Fibroblast of the aortic adventitia (primary cell): ENCODE measurements around the gene PRUNE1. TPM values are rescaled to one million over a fixed set of nuclear protein-coding genes. Genes with fewer than 3 reads are reported as not detected.

Experiments used
- DNase-seq: peaks from one replicate; pipeline ENCODE4 v3.0.0-alpha.2; 2010; ENCODE audit warnings: low read depth
- H3K4me3 ChIP-seq: 2 replicates; pipeline ENCODE4 v1.5.1; 2011; ENCODE audit warnings: low read depth, mild to moderate bottlenecking, control low read depth, low read length, moderate library complexity
- total RNA-seq: library from RNA; depleted of rRNA; stranded (reverse); fragments of >200 nt; gene quantifications from 2 replicates; pipeline ENCODE4 v1.2.3, GENCODE V29; 2012; ENCODE audit warnings: low replicate concordance
- TF ChIP-seq, protein P1 (sequence below): IDR thresholded peaks from 2 replicates; pipeline ENCODE4 v1.5.1; 2011; ENCODE audit warnings: mild to moderate bottlenecking, low read length, control low read depth, inconsistent platforms; ENCODE audit not compliant: insufficient read depth

Gene PRUNE1
- total RNA-seq, 1 donor, result 10.8 TPM

DNA sequence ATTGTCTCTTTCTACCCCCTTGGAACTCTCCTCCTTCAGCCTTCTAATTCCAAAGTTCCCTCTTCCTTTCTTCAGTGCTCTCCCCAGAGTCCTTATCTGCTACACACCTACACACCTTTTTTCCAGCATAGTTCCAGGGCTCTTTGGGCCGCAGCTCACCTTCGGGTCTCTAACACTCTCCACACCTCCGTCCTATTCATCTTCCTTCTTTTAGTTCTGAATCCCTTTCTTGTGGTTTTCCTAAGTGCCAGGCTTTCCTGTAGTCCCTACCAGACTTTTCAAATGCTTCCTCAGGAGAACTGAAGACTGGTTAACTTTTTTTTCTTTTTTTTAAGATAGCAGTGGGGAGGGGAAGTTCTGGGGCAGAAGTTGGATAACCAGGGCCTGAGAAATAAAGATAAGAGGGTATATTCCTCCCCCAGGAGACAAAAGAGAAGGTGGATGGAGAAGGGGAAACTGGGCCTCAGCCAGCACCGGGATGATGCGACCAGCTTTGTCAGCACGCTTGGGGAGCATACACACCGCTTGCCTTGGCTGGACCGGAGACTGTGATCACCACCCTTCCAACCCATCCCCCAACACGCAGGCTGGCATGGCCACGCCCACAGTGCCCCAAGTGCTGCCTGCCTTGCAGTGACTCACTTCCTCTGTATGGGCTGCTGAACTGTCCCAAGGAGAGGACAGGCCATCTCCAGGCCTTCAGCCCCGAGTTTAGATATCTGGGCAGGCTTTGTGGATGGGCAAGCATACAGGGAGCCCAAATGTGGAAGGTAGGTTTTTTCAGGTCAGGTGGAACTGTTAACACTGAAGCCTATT, 31.2 kb upstream of the PRUNE1 start:
- TF ChIP-seq, protein P1, sequence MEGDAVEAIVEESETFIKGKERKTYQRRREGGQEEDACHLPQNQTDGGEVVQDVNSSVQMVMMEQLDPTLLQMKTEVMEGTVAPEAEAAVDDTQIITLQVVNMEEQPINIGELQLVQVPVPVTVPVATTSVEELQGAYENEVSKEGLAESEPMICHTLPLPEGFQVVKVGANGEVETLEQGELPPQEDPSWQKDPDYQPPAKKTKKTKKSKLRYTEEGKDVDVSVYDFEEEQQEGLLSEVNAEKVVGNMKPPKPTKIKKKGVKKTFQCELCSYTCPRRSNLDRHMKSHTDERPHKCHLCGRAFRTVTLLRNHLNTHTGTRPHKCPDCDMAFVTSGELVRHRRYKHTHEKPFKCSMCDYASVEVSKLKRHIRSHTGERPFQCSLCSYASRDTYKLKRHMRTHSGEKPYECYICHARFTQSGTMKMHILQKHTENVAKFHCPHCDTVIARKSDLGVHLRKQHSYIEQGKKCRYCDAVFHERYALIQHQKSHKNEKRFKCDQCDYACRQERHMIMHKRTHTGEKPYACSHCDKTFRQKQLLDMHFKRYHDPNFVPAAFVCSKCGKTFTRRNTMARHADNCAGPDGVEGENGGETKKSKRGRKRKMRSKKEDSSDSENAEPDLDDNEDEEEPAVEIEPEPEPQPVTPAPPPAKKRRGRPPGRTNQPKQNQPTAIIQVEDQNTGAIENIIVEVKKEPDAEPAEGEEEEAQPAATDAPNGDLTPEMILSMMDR, result no peak
- DNase-seq, result no peak
- no peak overlapping the region for H3K4me3 ChIP-seq

DNA sequence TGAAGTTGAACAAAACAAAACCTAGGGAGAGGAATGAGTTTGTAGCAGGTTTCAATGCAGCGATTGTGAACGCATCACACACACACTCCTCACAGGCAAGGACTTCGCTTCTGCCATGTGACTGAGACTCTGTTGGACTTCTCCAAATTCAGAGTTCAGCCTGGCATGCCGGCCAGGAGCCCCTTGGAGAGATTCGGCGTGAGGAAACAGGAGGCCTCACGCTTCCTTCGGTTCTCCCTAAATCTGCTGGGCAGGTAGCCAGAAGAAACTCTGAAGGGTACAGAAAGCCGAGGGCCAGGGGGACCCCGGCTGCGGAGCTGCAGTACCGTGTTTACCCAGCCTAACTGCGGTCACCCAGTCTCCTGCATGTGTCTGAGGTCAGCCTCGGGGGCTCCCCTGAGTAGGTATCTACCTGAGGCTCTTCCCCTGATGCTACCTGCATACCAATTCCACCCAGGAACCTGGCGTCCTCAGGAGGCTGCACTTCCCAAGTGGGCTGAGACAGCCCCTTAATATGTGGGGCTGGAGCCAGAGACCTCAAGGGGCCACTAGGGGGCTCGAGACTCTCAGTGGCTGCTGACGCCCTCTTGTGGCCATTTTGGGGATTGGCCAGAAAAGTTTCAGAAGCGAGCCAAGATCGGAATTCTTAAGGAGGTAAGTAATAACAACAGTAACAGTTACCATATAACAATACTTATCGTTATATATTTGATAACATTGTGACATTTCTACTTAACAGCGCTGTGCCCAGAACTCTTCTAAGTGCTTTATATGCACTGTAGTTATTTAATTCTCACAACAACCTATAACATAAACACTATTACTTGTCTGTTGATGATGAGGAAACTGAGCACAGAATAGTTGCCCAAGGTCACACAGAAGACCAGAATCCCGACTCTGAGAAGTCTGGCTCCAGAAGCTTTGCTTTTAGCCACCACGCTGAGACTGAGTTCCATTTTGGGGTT, 28.9 kb upstream of the PRUNE1 start:
- no peak overlapping the region for H3K4me3 ChIP-seq
- peak; percentile 93 for DNase-seq
- TF ChIP-seq, protein P1, result peak; percentile 100

DNA sequence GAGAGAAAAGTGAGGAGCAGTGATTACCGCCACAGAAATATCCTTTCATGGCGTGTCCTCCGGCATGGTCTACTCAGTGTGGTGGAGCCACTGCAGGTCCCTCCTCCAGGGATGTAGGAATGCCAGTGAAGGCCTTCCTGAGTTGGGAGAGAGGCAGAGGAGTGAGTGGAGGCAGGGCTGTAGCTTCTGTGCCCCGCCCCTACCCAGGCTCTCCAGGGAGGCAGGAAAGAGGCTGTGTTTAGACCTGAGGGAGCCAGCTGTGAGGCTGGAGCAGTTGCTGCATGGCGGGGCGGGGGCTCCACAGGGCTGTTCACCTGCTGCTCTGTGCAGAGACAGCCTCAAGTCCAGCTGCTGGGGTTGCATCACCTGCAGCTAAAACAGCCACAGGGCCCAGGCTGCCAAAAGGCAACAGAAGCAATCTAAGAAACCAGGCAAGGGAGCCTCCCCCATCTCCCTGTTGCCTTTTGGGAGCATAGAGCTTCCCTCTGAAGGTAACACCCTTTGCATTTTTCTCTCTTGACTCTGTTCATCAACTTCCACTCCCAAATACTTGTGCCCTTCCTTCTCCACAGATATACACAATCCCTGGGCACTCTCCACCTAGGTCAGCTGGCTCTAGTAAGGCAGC, 27.0 kb upstream of the PRUNE1 start:
- H3K4me3 ChIP-seq, result no peak overlapping the region
- TF ChIP-seq, protein P1, result no peak
- DNase-seq, result no peak

DNA sequence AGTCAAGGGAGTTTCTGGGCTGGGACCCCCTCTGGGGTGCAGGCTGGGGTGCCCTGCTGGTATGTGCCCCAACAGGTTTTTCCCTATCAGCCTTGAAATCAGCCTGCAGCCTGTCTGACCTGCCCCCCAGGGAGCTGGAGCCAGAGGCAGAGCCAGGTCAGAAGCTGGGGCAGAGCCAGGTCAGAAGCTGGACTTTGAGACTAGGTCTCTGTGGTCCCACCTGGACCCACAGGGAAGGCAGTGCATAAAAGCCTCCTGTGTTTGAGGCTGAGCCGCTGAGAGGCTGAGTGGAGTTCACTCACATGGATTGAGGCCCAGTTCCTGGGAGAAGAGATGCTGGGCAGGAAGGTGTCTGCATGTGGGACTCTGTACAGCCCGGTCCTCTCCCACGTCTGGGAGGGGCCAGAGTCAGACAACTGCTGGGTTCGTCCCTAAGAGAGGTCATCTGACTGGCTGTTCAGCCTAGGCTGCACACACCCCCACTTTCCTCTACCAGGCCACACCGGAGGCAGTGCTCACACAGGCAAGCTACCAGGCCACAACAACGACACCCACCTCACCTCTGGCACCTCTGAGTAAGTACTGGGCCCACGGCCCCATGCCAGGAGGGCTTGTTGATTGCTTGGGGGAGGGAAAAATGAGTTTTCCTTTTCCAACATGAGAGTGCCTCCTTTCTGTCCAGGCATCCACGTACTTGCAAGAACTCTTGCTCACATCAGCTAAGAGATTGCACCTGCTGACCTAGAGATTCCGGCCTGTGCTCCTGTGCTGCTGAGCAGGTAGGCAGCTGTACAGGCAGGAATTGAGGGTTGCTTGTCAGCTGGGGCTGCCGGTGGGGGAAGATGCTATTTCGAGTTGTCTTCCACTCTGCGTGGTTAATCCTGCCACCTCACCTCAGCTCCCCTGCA, 26.2 kb upstream of the PRUNE1 start, which contains the start of gene ANXA9:
Gene ANXA9 (plus strand): TSS at position 488 of the 908 bp plus-strand sequence. CDS start 814 bp downstream, outside the sequence.
- no peak within 1 kb of the TSS for H3K4me3 ChIP-seq
- TF ChIP-seq, protein P1, result no peak
- DNase-seq, result no peak

DNA sequence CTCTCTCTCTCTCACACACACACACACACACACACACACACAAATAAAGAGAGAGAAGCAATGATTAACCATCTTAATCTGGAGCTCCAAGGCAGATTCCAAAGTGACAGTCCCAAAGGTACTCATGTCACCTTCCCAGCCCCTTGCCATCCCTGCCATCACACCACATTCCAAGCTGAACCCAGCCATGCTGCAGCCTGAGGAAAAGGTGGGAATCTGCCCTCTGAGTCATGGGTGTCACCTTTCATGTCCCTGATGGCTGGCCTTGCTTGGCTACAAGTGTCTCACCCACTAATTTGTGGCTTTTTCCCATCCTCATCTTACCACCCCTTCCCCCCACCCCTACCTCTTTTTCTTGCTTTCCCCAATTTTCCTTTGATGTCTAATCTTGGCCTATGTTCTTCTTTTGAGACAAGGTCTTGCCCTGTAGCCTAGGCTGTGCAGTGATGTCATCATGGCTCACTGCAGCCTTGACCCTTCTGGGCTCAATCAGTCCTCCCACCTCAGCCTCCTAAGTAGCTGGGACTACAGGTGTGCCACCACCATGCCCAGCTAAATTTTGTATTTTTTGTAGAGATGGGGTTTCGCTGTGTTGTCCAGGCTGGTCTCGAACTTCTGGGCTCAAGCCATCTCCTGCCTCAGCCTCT, 22.9 kb upstream of the PRUNE1 start:
- TF ChIP-seq, protein P1, result no peak
- no peak for DNase-seq
- H3K4me3 ChIP-seq, result no peak overlapping the region
